IPS-18a (cell line): Measurements from ENCODE around the gene PTP4A1.
"Not testable (repeated sequence)": the region's sequence is repeated elsewhere in the genome, so short reads cannot be mapped to it uniquely, and the experiment has no call there.

Source experiments
- H3K27ac ChIP-seq: one replicate; pipeline ENCODE4 v1.5.1; 2013; ENCODE audit warnings: low read length
- H3K27me3 ChIP-seq: one replicate; pipeline ENCODE4 v1.6.1; 2013; ENCODE audit warnings: mild to moderate bottlenecking, low read length; ENCODE audit not compliant: control insufficient read depth, insufficient read depth
- H3K36me3 ChIP-seq: one replicate; pipeline ENCODE4 v1.6.1; 2013; ENCODE audit warnings: low read depth, low read length; ENCODE audit not compliant: control insufficient read depth
- H3K4me1 ChIP-seq: one replicate; pipeline ENCODE4 v1.6.1; 2013; ENCODE audit warnings: low read depth, low read length; ENCODE audit not compliant: control insufficient read depth
- H3K4me3 ChIP-seq: one replicate; pipeline ENCODE4 v1.5.1; 2013; ENCODE audit warnings: low read length
- H3K9ac ChIP-seq: one replicate; pipeline ENCODE4 v1.6.1; 2013; ENCODE audit warnings: mild to moderate bottlenecking, low read length, moderate library complexity
- H3K9me3 ChIP-seq: one replicate; pipeline ENCODE4 v1.6.1; 2013; ENCODE audit warnings: low read depth, low read length; ENCODE audit not compliant: control insufficient read depth

Gene PTP4A1

GRCh38 chr6:63572044-63572746 is at the start of gene PTP4A1, which contains the start of gene LOC128125822:
TSS of gene PTP4A1 (plus strand) at chr6:63572480. CDS start at chr6:63576881, 4,401 bp downstream.
TSS of gene LOC128125822 (plus strand) at chr6:63572480.
- Histone ChIP-seq H3K9ac (peak within 1 kb of the TSS; percentile 93), H3K4me1 (peaks cover 13% of the 10 kb centered on the region), H3K9me3 (no peaks in the 10 kb centered on the region), H3K36me3 (peaks cover 10% of the 10 kb centered on the region), H3K27ac (peak within 1 kb of the TSS; percentile 86), H3K27me3 (no peaks in the 10 kb centered on the region), H3K4me3 (peak within 1 kb of the TSS; percentile 90)

GRCh38 chr6:63522911-63523287 is 49.4 kb upstream of the PTP4A1 start:
- H3K27ac ChIP-seq, H3K27me3 ChIP-seq, H3K4me3 ChIP-seq, H3K9me3 ChIP-seq, H3K4me1 ChIP-seq, H3K9ac ChIP-seq, H3K36me3 ChIP-seq: not testable (repeated sequence)

GRCh38 chr6:63523630-63524029 is 48.6 kb upstream of the PTP4A1 start:
- H3K27ac ChIP-seq: no peak overlapping the region

GRCh38 chr6:63525186-63525878 is 46.9 kb upstream of the PTP4A1 start:
- Histone ChIP-seq H3K4me1 (no peaks in the 10 kb centered on the region), H3K27ac (no peak overlapping the region), H3K9ac (no peak overlapping the region), H3K9me3 (no peaks in the 10 kb centered on the region), H3K27me3 (no peaks in the 10 kb centered on the region), H3K4me3 (no peak overlapping the region), H3K36me3 (no peaks in the 10 kb centered on the region)

More at GRCh38 chr6:63523630-63524029, 48.6 kb upstream of the PTP4A1 start:
- Histone ChIP-seq H3K9me3 (no peaks in the 10 kb centered on the region), H3K9ac (no peak overlapping the region), H3K4me3 (no peak overlapping the region), H3K27me3 (no peaks in the 10 kb centered on the region), H3K36me3 (no peaks in the 10 kb centered on the region), H3K4me1 (no peaks in the 10 kb centered on the region)

DNA sequence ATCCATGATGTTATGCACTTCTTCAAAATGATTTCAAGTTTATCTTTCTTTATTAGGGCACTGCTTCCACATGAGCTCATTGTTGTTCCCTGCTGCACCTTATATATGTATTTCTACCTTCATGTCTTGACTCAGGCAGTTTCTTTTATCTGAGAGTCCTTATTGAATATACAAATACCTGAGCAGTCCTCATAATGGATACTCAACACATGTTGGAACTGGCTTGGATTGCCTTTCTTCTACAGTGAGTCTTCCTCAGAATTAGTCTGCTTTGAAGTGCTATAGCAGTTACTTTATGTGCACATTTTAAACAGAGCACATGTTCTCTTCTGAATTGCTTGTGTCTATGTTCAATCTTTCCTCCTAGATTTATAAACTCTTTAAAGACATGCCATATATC is 45.3 kb upstream of the PTP4A1 start:
- Histone ChIP-seq H3K9me3 (no peaks in the 10 kb centered on the region), H3K4me1 (no peaks in the 10 kb centered on the region), H3K4me3 (no peak overlapping the region), H3K27ac (no peak overlapping the region), H3K36me3 (no peaks in the 10 kb centered on the region), H3K9ac (no peak overlapping the region), H3K27me3 (no peaks in the 10 kb centered on the region)

- Histone ChIP-seq H3K36me3 (no peaks in the 10 kb centered on the region), H3K4me3 (no peak overlapping the region)
Observed at GRCh38 chr6:63527658-63528514, 44.4 kb upstream of the PTP4A1 start.

DNA sequence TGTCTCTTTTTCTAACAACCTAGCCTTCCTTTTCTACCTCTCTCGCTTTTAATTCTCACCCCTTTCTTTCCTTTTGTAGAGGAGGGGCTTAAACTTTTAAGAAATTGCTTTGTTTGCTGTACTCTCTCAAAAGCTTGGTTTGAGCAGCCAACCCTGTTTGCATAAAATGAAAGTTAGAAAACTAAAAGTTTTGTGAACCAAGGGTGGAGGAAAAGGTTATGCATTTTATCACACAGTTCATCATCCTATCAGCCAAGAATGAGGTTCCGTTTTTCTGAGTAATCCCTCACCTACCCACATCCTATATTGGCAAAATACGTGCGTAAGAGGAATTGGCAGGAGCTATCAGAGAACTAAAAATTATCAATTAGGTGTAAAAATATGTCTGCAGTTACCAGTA is 42.8 kb upstream of the PTP4A1 start:
- no peaks in the 10 kb centered on the region for H3K9me3 ChIP-seq
- H3K4me3 ChIP-seq: no peak overlapping the region
- H3K4me1 ChIP-seq: no peaks in the 10 kb centered on the region
- H3K27ac ChIP-seq: no peak overlapping the region
- H3K9ac ChIP-seq: no peak overlapping the region
- no peaks in the 10 kb centered on the region for H3K27me3 ChIP-seq
- no peaks in the 10 kb centered on the region for H3K36me3 ChIP-seq

More at GRCh38 chr6:63527658-63528514, 44.4 kb upstream of the PTP4A1 start:
- Histone ChIP-seq H3K9me3 (no peaks in the 10 kb centered on the region), H3K27me3 (no peaks in the 10 kb centered on the region), H3K27ac (no peak overlapping the region), H3K9ac (no peak overlapping the region), H3K4me1 (no peaks in the 10 kb centered on the region)

- H3K9me3 ChIP-seq: no peaks in the 10 kb centered on the region
- no peak overlapping the region for H3K4me3 ChIP-seq
- no peaks in the 10 kb centered on the region for H3K27me3 ChIP-seq
- H3K4me1 ChIP-seq: no peaks in the 10 kb centered on the region
- no peak overlapping the region for H3K9ac ChIP-seq
- no peak overlapping the region for H3K27ac ChIP-seq
- H3K36me3 ChIP-seq: no peaks in the 10 kb centered on the region
Observed at GRCh38 chr6:63530182-63530581, 42.1 kb upstream of the PTP4A1 start.

DNA sequence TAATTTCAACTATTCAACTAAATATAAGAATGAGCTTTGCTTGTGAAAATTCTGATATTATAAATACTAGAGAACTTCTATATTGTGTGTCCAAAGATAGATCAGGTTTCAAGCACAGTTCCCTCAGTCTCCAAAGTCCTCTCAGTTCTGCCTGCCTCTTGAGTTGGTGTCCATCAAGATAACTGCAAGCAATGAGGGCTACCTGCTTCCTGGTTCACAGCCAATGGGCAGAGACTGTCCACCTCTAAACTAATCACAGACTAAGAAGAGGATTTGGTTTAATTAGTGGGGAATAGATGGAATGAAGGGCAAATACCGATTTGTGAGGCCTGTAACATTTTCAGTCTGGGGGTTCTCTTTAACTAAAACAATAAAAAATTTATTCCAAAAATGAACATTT is 41.3 kb upstream of the PTP4A1 start:
- H3K27me3 ChIP-seq: no peaks in the 10 kb centered on the region
- no peaks in the 10 kb centered on the region for H3K9me3 ChIP-seq
- no peaks in the 10 kb centered on the region for H3K4me1 ChIP-seq
- no peaks in the 10 kb centered on the region for H3K36me3 ChIP-seq
- no peak overlapping the region for H3K4me3 ChIP-seq
- no peak overlapping the region for H3K27ac ChIP-seq
- H3K9ac ChIP-seq: no peak overlapping the region

DNA sequence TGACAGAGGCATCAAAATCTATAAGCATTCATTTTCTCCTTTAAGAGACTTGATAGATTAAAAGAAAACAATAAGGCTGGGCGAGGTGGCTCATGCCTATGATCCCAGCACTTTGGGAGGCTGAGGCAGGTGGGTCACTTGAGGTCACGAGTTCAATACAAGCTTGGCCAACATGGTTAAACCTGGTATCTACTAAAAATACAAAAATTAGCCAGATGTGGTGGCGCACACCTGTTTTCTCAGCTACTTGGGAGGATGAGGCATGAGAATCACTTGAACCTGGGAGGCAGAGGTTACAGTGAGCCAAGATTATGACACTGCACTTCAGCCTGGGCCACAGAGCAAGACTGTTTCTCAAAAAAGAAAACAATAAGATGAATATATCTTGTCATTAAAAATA is 39.3 kb upstream of the PTP4A1 start:
- H3K36me3 ChIP-seq: no peaks in the 10 kb centered on the region
- no peaks in the 10 kb centered on the region for H3K27me3 ChIP-seq
- H3K9me3 ChIP-seq: no peaks in the 10 kb centered on the region
- no peak overlapping the region for H3K27ac ChIP-seq
- H3K4me1 ChIP-seq: no peaks in the 10 kb centered on the region
- H3K9ac ChIP-seq: no peak overlapping the region
- no peak overlapping the region for H3K4me3 ChIP-seq

- Histone ChIP-seq H3K4me1 (no peaks in the 10 kb centered on the region), H3K27me3 (no peaks in the 10 kb centered on the region), H3K36me3 (no peaks in the 10 kb centered on the region), H3K9me3 (no peaks in the 10 kb centered on the region), H3K27ac (no peak overlapping the region), H3K9ac (no peak overlapping the region), H3K4me3 (no peak overlapping the region)
Observed at GRCh38 chr6:63533952-63534351, 38.3 kb upstream of the PTP4A1 start.
